NAMALWA (cell line): ENCODE results near the gene ABLIM1.

ENCODE experiments used
- DNase-seq: peaks from one replicate; pipeline ENCODE4 v3.0.0-alpha.2; 2015; ENCODE audit warnings: low spot score

Gene ABLIM1

DNA sequence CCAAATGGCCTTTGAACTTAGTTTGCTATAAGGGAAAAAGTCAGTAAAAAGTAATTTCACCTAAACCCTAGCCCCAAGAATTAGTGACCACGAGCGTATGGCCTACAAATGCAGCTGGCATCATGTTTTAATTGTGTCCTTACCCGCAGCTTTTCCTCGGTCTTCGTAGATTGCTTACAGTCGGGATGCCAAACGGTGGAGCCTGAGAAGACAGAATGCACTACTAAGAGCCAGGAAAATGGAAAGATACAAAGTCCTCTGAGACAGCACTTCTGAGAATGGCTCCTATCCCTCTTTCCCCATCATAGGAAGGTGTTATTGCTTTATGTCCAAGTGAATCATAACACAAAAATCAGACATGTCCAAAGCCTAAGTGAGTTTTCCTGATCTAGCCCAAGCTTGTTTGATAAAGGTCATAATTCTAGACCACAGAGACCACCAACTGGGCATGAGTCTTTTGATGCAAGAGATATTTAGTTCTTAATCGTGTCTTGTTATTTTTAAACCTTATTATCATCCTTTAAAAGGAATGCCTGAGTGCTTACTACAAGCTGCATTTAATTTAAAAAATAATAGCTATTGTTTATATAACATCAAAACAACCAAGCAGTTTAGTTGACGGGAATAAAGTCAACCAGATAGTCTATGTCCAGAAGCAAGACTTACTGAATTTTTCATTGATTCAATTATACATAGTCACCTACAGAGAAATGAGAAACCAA lies 170.1 kb downstream of the ABLIM1 start:
- no peak for DNase-seq

DNA sequence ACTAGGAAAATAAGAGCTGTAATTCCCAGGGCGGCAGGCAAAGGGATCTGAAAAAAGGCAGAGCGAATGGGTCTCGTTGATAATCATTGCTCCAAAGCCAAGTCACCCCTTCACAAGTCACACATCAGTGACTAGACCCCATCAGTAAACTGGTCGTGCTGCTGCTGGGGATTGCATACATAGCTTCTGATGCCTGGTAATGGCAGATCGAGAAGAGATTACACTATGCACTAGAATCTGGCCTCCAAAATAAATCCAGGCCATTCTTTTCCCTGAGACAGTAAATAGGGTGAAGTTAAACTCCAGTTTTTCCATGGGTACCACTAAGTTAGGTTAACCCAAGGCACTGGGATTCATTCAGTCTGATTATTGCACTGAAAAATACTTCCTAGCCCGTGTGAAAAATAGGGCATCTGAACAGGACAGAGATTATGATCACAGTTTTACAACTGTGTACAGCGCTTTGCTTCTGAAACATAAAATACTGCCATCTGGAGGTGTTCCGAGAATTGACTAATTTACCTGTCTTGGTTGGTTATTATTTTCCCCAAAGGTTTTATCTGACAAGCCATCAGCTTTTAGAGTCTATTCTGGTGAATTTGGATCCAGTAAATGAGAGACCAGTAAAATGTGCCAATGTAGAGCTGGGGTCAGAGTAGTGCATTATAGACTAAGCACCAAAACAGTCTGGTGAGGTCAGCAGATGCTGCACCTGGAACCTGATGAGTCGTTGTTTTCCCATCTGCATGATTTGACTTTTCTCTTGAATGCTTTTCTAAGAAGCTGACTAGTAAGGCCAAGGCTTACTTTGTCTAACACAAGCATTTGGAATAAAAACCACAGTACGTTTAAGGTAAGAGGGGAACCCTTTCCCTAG lies 170.9 kb downstream of the ABLIM1 start:
- DNase-seq: no peak

DNA sequence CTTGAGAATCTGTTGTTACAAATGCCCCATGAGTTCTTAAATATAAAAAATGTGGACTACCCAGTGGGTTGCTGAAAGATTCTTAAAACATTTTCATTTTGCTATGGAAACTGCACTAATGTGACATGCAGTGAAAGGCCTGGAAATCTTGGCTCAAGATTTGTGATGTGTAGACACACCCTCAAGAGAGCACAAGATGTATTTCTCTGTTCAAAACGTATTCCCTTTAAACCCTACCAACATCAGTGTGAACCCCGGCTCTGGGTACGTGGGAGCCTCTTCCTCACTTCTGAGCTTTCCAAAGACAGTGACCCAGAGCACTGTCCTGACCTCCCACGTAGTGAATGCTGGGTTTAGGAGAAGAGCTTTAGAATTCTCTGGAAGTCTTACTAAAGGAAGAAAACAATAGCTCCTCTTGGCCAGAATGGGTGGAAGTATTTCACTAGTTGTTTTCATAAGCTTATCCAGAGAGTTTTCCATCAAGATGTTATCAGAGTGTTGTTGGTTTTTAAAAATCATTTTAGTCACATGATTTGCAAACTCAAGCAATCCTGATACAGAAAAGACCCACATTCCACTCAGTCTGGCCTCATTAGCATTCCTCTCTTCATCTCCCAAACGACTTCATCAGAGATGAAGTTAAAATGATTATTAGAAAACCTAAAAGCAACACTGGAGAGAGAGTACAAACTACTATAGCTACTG lies 172.2 kb downstream of the ABLIM1 start:
- DNase-seq: no peak

DNA sequence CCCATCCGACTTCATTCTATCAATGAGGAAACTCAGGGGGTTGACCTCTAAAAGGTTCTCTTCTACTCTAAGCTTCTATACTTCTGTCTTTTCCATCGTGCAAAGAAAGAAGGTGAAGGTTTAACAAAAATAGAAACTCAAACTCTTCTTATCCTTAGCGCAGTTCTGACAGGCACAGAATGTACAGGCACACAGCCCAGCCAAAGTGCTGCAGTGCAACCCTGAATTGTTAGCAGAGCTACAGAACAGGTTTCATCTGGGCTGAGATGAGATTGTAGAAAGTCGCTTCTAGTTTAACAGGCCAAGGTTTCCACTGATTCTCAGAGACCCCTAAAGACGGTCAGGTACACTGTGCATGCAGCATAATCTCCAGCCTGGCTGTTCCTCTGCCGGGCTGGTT lies 174.5 kb downstream of the ABLIM1 start:
- no peak for DNase-seq

DNA sequence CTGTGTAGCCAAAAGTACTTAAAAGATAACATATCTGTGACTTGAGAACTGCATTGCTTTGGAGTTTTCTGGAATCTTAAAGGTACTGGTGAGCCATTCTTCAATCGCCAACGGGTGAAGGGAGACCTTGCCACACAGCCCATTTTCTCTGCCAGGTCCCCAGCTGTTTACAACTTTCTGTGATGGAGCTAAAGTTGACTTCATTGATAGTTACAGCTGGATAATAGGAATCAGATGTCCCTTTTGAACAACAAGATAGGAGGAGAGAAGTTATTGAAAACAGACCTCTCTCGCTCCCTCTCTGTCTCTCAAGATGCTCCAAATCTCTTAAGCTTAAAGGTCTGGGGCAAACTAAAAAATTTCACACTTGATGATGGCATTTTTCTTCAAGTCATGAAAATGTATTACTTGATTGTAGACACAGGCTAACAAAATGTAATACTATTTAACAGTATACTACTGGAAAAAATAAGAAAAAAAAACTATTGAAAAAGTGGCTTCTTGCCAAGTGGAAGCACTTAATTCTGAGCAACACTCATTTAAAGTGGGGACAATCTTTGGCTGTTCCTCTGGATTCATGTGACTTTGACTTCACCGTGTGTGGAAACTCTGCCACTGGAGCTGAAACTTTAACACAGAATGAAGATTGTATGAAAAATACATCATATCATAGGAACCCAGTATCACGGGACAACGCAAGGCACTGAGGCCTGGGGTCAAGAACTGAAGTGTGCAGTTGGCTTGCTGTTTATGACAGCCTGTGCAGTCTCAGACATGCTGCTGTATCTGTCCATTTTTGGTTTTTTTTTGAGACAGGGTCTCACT lies 175.4 kb downstream of the ABLIM1 start:
- DNase-seq: no peak

DNA sequence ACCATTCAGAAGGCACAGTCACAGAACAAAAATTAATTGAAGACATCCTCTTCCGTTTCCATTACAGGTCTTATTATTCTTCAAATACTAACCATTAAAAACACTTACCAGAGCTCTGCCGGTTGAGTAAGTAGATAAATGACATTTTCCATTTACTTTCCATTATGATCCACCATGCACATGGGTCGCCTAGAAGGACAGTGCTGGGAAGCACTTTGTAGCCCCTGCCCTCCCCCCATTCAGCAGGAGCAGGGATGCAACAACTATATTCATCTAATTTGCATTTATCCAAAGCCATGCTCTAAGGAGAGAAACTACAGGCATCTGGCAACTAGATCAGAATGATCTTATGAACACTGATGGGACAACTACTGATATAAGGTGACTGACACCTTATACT lies 177.0 kb downstream of the ABLIM1 start:
- no peak for DNase-seq

DNA sequence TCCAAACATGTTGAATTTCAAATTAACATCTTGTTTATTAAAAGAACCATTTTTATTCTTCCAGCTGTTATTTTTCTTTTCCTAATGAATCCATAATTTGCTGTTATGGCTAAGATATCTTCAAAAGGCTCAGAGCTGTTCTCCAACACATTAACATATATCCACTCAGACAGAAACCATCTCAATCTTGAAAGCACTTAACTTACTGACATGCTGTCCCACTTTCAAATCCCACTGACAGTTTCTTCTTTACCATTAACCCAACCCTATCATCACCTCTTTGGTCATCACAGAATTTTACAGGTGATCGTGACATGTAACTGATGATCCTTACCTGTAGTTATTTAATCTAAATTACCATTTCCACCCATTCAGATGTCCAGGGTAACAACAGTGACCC lies 178.2 kb downstream of the ABLIM1 start:
- no peak for DNase-seq

DNA sequence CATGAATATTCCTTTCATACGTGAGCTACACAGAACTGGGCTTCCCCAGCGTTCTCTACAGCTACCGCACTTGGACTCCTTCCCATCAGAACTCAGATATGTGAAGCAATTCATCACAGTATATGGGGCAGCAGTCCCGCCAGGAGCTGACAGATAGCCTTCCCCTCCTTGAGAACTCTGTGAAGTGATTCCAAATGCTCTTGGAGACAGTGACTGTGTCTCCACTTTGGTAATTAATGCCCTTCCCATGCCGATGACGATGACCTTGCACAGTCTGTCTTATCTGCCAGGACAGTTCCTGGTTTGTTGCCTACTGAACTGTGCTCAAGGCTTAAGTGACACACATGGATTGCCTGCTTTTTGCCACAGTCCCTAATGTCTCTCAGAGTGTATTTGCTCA lies 178.8 kb downstream of the ABLIM1 start:
- no peak for DNase-seq

DNA sequence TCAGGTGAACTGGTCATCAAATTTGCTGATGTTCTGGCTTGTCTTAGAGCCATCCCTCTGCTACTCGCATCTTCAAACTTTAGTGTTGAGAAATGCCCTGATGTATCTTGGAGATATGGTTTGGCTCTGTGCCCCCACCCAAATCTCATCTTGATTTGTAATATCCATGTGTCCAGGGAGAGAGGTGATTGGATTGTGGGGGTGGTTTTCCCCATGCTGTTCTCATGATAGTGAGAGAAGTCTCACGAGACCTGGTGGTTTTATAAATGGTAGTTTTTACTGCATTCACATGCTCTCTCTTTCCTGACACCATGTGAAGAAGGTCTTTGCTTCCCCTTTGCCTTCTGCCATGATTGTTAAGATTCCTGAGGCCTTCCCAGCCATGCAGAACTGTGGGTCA lies 179.8 kb downstream of the ABLIM1 start:
- DNase-seq: no peak

DNA sequence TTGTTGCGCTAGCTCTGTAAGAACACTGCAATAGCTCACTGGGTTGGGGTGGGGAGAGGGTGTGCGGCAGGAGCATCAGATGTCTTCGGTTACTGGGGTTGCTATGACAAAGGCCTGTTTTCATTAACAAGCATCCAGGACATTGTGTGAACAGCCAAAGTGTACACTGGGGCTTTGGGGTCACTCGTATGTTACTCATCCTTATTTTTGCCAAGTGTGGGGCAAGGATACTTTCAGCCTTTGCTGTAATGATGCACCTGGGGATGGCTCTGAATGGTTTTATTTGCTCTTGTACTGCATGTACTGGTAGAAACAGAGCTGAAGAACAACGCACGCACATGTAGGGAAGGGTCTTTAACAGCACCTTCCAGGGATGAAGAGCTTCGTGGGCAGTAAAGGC lies 180.8 kb downstream of the ABLIM1 start:
- no peak for DNase-seq

DNA sequence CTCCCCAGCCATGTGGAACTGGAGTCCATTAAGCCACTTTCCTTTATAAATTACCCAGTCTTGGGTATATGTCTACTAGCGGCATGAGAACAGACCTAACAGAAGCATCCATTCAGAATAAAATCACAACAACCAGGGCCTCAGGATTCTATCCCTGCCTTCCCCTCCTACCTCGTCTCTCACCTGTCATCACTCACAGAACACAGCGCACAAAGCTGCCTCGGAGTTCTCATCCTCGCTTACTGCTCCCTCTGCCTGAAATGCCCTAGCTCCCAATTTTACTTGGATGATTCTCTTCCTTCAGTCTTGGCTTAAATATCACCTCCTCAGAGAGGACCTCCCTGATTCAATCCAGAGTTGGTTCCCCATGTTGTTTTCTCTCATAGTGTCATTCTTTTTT lies 183.1 kb downstream of the ABLIM1 start:
- DNase-seq: no peak

DNA sequence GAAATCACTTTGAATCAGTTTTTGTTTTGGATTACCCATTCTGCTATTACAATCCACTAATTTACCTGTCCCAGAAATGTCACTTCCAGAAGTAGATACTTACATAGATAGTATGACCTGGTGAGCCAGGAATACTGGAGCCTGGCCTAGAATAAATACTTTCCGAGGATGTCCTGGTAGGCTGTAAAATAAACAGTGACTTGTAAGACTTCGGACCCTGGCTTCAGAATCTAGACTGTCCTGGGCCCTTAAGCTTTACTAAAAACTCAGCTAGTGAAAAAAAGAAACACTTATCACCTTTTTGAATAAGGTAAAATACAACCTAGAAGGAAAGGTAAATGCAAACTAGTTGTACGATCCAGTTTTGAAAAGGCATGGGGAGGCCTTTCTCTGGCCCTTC lies 184.3 kb downstream of the ABLIM1 start:
- DNase-seq: no peak

DNA sequence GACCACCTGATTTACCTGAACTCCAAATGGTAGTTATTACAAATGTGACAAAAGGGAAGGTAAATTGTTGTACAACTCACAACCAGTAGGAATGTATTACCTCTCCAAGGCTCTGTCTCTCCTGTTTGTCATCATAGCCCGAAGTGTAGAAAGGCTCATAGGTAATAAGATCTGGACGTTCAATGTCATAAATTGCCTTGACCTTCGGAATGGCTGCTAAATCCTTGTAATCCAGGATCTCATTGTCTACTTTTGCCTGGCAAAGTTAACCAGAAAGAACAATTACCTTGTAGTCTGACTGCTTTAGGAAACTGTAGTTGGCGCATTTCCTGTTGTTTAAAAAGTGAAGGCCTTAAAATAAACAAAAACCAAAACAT lies 185.2 kb downstream of the ABLIM1 start:
- no peak for DNase-seq

DNA sequence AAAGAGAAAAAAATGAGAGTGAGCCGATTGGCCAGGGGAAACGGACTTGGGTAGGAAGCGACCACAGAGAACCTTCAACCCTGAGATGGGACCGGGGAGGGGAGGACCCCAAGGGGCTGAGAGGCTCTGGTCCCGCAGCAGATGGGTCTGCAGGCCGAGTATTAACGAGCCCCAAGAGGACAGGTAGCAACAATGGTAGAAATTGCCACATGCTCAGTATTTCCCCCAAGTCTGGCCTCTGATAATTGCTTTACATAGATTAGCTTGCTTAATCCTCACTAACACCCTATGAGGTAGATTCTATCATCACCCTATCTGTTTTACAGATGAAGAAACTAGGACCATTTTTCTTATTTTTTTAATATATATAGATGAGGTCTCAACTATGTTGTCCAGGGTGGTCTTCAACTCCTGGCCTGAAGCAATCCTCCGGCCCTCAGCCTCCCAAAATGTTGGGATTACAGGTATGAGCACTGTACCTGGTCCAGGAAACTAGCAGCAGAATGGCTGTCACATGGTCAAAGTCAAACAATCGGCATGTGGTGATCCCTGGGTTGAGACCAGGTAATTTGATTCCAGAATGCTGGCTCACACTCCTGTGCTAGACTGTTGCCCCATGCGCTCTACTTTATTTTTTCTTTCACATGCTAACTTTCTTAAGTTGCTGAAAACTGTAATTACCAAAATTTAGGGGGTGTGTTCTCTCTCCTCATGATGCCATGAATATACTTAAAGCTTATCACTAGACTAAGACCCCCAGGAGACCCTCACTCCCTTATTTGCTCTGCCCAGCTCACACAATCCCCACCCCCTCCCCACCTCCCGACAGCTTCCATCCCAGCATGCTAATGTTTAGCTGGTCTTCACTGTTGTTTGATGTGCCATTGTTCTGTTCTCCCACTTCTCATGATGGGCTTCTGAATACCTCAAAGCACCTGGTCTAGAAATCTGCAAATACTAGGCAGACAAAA lies 185.9 kb downstream of the ABLIM1 start:
- no peak for DNase-seq

DNA sequence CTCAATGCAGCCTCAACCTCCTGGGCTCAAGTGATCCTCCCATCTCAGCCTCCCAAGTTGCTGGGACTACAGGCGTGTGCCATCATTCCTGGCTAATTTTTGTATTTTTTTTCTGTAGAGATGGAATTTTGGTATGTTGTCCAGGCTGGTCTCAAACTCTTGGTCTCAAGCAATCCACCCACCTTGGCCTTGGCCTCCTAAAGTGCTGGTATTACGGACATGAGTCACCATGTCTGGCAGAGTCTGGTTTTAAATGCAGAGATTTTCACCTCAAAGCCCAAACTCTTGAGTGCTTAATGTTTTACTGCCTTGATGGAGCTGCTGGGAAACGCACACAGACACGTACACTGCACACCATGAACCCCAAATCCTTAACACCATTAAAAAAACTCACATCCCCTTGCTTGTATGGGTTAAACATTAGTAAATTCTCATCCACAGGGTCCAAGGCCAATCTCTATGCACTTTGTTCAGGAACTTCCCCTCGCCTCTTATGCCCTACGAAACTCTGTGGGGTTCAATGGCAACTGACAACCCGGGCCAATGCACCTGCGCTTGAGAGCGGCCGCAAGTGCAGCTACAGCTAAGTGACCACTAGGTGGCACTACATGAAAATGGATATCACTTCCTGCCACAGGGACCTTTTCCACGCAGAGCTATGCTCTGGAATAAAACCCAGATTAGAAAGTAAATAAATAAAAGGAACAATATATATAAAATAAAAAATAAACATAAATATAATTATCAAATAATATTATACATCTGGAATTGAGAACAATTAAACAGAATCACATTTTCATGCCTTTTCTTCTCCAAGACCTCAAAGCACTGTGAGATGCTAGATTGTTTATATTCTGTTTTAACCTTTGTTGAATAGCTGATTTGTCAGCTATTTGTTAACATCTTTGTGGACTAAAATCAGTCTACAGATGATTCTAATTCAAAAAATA lies 186.8 kb downstream of the ABLIM1 start:
- peak; percentile 83 for DNase-seq

DNA sequence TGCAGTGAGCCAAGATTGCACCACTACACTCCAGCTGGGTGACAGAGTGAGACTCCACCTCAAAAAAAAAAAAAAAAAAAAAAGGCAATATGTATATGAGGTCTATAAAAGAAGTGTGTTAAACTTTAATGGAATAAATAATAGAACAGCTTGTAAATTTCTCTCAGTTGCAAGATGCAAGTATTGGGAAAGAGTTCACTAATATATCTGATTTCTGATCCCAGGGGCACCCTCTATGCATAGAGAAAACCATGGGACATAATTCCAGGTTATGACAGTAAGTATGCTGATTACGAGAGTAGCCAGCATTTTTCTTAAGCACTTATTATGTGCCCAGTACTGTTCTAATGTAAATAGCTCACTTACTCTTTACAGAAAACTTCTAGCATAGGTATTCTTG lies 187.7 kb downstream of the ABLIM1 start:
- no peak for DNase-seq

DNA sequence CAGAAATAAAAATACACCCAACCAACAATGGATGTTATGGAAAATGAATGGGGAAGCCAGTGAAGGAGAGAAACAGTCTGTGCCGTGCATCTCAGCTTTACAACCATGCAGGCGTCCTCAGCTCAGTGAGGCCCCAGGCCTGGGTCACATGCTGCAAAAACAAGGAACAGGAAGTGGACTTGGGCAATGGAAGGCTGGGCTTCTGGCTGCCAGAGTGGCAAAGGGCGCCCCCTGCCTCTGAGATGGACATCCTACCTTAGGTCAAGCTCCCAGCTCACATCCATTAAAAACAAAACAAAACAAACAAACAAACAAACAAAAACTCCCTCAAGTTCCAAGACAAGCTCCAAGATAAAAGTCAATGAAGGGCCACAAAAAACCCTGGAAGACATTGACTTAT lies 199.1 kb downstream of the ABLIM1 start:
- DNase-seq: peak; percentile 42

DNA sequence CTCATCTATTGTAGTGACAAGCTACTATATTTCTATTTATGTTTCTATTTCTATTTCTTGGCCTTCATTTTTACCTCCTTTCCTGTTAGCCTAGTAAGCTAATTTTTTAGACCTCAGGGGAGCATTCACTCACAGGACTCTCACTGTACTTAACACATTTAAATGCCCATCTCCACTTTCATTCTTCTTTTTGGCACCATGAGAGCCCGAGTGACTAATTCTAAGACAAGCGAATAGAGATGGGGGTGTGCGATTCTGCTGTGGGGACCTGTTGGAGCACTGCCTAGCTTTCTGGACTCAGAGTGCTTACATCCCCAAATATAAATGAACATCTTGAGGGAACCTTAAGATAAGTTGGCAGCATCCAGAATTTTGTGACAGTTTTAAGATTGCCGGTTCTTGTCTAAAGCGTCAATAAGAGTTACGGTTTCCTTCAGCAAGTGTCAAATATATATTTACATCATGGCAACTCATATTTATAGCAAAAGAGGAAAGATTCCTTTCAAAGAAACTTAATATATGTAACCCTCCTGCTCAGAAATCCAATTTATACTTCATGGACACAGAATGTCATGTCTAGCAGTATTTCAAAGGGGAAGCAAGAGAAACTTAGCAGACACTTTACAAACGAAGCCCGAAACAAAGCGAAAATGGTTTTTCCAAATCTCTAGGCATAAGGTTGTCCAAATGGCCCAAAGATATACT lies 199.7 kb downstream of the ABLIM1 start:
- no peak for DNase-seq

DNA sequence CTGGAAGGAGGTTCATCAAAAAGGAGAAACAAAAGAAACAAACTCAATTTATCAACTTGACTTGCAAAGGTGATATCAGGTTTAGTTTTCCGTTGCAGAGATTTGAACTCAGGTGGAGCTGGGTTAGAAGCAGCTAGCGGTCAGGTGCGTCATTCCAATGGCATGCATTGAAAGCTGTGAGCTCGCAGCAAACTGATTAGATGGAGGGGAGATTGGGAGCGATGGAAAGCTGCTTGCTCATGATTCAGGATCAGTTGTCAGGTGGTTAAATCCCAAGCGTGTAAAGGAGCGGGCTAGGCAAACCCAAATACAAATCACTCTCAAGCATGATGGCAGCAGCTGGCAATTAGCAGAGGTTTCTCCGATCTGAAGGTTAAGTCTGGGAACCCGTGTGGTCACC lies 204.5 kb downstream of the ABLIM1 start:
- no peak for DNase-seq
